B cell (primary cell): Measurements from ENCODE around the gene PCBP2. TPM values are rescaled to one million over a fixed set of nuclear protein-coding genes. Genes with fewer than 3 reads are reported as not detected.

Experiments
- ATAC-seq: fragments of 200-7000 bp; cut with Tn5 transposase; one replicate; pipeline ENCODE4 v1.10.0; 2021; ENCODE audit warnings: low read depth, mild to moderate bottlenecking, moderate number of reproducible peaks, moderate library complexity
- CTCF ChIA-PET: fragments of 350-600 bp; sonication (Branson Sonifier 250); formaldehyde crosslinking; loops from one replicate; lab custom pipeline; 2021; ENCODE audit warnings: antibody characterized with exemption, inconsistent platforms; lab: Charles Lee
- POLR2A ChIA-PET: fragments of 350-600 bp; sonication (Branson Sonifier 250); formaldehyde crosslinking; loops from one replicate; lab custom pipeline; 2021; ENCODE audit warnings: antibody characterized with exemption; lab: Charles Lee
- DNase-seq: peaks from one replicate; pipeline ENCODE4 v3.0.0; 2013
- H2AFZ ChIP-seq: 2 replicates; pipeline ENCODE4 v1.6.1; 2012; ENCODE audit warnings: mild to moderate bottlenecking, low read depth, low read length; ENCODE audit not compliant: insufficient read depth, poor library complexity, severe bottlenecking
- H3K27ac ChIP-seq, 2 donors: 1 replicate in 1 of 2; 2 replicates in 1 of 2; pipeline ENCODE4 v1.5.1; 2012 to 2013; ENCODE audit warnings: low read length in 2 of 2, mild to moderate bottlenecking in 2 of 2, moderate library complexity in 1 of 2
- H3K27me3 ChIP-seq, 4 experiments: fragments of 200-600 bp in 1 of 4; sonication (generic) in 1 of 4; replicated peaks in 1 of 4; 1 replicate in 2 of 4; 2 replicates in 2 of 4; pipeline versions ENCODE4 v1.6.1 to v1.7.0; 2013 to 2016; ENCODE audit warnings: low read length in 3 of 4, mild to moderate bottlenecking in 2 of 4, mixed read lengths in 1 of 4, moderate library complexity in 1 of 4; ENCODE audit not compliant: insufficient read depth in 4 of 4, control insufficient read depth in 3 of 4; ENCODE audit errors: control extremely low read depth in 1 of 4
- H3K36me3 ChIP-seq, 2 experiments: replicated peaks in 1 of 2; 1 replicate in 1 of 2; 2 replicates in 1 of 2; pipeline versions ENCODE4 v1.6.1 to v1.7.1; 2013; ENCODE audit warnings: low read length in 1 of 2; ENCODE audit not compliant: insufficient read depth in 2 of 2, control insufficient read depth in 1 of 2; ENCODE audit errors: control extremely low read depth in 1 of 2, extremely low read depth in 1 of 2
- H3K4me1 ChIP-seq, 2 donors: fragments of 200-600 bp in 1 of 2; sonication (generic) in 1 of 2; 1 replicate in 1 of 2; 2 replicates in 1 of 2; pipeline versions ENCODE4 v1.5.1 to v1.6.1; 2013 to 2017; ENCODE audit warnings: low read length in 2 of 2; ENCODE audit not compliant: control insufficient read depth in 2 of 2, insufficient read depth in 2 of 2
- H3K4me2 ChIP-seq: replicated peaks from 2 replicates; pipeline ENCODE3; 2012; ENCODE audit warnings: mild to moderate bottlenecking, low read depth, low read length; ENCODE audit not compliant: poor library complexity, severe bottlenecking
- H3K4me3 ChIP-seq, 5 experiments: fragments of 200-600 bp in 1 of 5; sonication (generic) in 1 of 5; 1 replicate in 3 of 5; 2 replicates in 2 of 5; pipeline versions ENCODE4 v1.5.1 to v1.7.0; 2011 to 2016; ENCODE audit warnings: low read length in 4 of 5, mild to moderate bottlenecking in 4 of 5, low read depth in 2 of 5, control low read depth in 1 of 5, moderate library complexity in 1 of 5; ENCODE audit not compliant: insufficient read depth in 1 of 5; ENCODE audit errors: control extremely low read depth in 1 of 5, extremely low read depth in 1 of 5
- H3K79me2 ChIP-seq: fragments of 200-600 bp; sonication (generic); one replicate; pipeline ENCODE4 v1.6.0; 2016; ENCODE audit warnings: low read length; ENCODE audit not compliant: control insufficient read depth, insufficient read depth
- H3K9ac ChIP-seq: fragments of 200-600 bp; sonication (generic); 2 replicates; pipeline ENCODE4 v1.6.1; 2017; ENCODE audit warnings: mild to moderate bottlenecking, low read length, moderate library complexity
- H3K9me3 ChIP-seq, 3 donors: one replicate each; pipeline versions ENCODE4 v1.6.1 to v1.7.1; 2013; ENCODE audit warnings: low read length in 2 of 3; ENCODE audit not compliant: control insufficient read depth in 2 of 3, insufficient read depth in 1 of 3; ENCODE audit errors: control extremely low read depth in 1 of 3
- H4K20me1 ChIP-seq: 2 replicates; pipeline ENCODE4 v1.6.0; 2012; ENCODE audit warnings: mild to moderate bottlenecking, low read length; ENCODE audit not compliant: insufficient read depth, control insufficient read depth, poor library complexity, severe bottlenecking
- H3K27ac Mint-ChIP-seq: one replicate; pipeline ENCODE4 v1.8.0; 2021; ENCODE audit warnings: mixed read lengths
- H3K27me3 Mint-ChIP-seq: one replicate; pipeline ENCODE4 v1.8.0; 2021; ENCODE audit warnings: mixed read lengths
- H3K4me1 Mint-ChIP-seq: one replicate; pipeline ENCODE4 v1.8.0; 2021; ENCODE audit warnings: mixed read lengths
- H3K4me3 Mint-ChIP-seq: one replicate; pipeline ENCODE4 v1.8.0; 2021; ENCODE audit warnings: mixed read lengths
- H3K9me3 Mint-ChIP-seq: one replicate; pipeline ENCODE4 v1.8.0; 2022; ENCODE audit warnings: mixed read lengths; ENCODE audit not compliant: insufficient read depth
- EZH2 ChIP-seq: IDR thresholded peaks from 2 replicates; pipeline ENCODE4 v1.6.1; 2012; ENCODE audit warnings: borderline replicate concordance, low read depth, mild to moderate bottlenecking, moderate library complexity, low read length; ENCODE audit not compliant: insufficient read depth, poor library complexity, severe bottlenecking
- WGBS: methylation state at CpG from one replicate; pipeline ENCODE4 v1.1.5; 2013; ENCODE audit warnings: missing lambda C conversion rate; ENCODE audit not compliant: insufficient coverage; 5-methylcytosine and 5-hydroxymethylcytosine counted together
- intact Hi-C: fragments of 100-400 bp; cut with micrococcal nuclease; formaldehyde crosslinking; loops from one replicate; pipeline ENCODE4 v1.10.0; 2022
- polyA plus RNA-seq: library from polyadenylated mRNA; depleted of rRNA; stranded (reverse); fragments of >200 nt; gene quantifications from 2 replicates; pipeline ENCODE4 v1.2.3, GENCODE V29; 2012
- total RNA-seq, 2 donors: library from RNA; stranded (reverse); fragments of 120-200 nt in 1 of 2; gene quantifications; 1 replicate in 1 of 2; 2 replicates in 1 of 2; pipeline versions ENCODE4 v1.2.3 to v1.2.4, GENCODE V29; 2013 to 2022
- TF ChIP-seq, protein P1 (sequence below): fragments of 200-600 bp; IDR thresholded peaks from one replicate; pipeline ENCODE4 v1.8.0; 2022; ENCODE audit warnings: antibody characterized with exemption, mild to moderate bottlenecking

The PCBP2 gene
- total and polyA plus RNA-seq, 2 donors (not counting 1 experiment from before 2014, with no cell fraction given) = 492 to 944 TPM

DNA sequence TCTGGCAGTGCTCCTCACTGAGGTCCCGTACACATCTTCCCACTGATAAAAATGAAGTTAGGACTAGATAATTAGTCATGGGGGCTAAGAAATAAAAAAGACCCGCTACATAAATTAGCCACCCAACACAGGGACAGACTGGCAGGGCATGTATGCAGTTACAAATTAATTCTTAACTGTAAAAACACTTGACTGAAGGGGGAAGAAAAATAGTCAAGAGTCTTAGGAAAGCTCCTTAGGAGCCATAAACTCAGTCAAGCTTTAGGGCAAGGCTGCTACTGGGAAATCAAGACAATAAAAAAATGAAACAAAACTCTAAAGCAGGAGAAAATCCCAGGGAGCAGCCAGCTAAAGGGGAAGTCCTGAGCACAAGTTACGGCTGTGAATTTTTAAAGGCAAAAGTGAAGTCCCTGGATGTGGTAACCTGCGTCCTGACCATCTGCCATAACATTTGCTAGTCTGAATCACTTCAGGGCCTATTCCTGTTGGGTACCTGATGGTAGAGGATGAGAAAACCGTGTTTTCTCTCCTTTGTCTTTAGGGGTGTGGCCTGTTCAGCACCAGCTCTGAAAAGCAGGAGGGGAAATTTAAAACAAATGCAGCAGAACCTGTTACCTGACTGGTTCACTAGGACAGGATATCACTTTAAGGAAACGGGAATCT is 62.9 kb downstream of the PCBP2 start:
- no peaks in the 10 kb centered on the region for H3K4me1 Mint-ChIP-seq
- no peak overlapping the region for H3K4me3 ChIP-seq
- no peak overlapping the region for H3K4me3 Mint-ChIP-seq
- H3K4me2 ChIP-seq = no peak overlapping the region
- intact Hi-C loops = no loop called here
- no peaks in the 10 kb centered on the region for H3K4me1 ChIP-seq
- POLR2A ChIA-PET = no interaction called here
- CTCF ChIA-PET = no interaction called here
- TF ChIP-seq EZH2 = no peak
- TF ChIP-seq, protein P1, sequence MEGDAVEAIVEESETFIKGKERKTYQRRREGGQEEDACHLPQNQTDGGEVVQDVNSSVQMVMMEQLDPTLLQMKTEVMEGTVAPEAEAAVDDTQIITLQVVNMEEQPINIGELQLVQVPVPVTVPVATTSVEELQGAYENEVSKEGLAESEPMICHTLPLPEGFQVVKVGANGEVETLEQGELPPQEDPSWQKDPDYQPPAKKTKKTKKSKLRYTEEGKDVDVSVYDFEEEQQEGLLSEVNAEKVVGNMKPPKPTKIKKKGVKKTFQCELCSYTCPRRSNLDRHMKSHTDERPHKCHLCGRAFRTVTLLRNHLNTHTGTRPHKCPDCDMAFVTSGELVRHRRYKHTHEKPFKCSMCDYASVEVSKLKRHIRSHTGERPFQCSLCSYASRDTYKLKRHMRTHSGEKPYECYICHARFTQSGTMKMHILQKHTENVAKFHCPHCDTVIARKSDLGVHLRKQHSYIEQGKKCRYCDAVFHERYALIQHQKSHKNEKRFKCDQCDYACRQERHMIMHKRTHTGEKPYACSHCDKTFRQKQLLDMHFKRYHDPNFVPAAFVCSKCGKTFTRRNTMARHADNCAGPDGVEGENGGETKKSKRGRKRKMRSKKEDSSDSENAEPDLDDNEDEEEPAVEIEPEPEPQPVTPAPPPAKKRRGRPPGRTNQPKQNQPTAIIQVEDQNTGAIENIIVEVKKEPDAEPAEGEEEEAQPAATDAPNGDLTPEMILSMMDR = no peak
- H3K9ac ChIP-seq = no peak overlapping the region
- 93% methylated on average over 3 of the region's 6 CpGs for WGBS
- no peaks in the 10 kb centered on the region for H3K9me3 Mint-ChIP-seq
- peaks cover 0 to 75% of the 10 kb centered on the region in 2 experiments for H3K36me3 ChIP-seq
- no peak overlapping the region for H3K27ac ChIP-seq
- H4K20me1 ChIP-seq = no peaks in the 10 kb centered on the region
- DNase-seq (no peak), ATAC-seq (no peak)
- H3K27ac Mint-ChIP-seq = no peak overlapping the region
- H3K79me2 ChIP-seq = no peaks in the 10 kb centered on the region
- H3K27me3 ChIP-seq = no peaks in the 10 kb centered on the region
- no peaks in the 10 kb centered on the region for H3K27me3 Mint-ChIP-seq
- H3K9me3 ChIP-seq = no peaks in the 10 kb centered on the region
- no peak overlapping the region for H2AFZ ChIP-seq

DNA sequence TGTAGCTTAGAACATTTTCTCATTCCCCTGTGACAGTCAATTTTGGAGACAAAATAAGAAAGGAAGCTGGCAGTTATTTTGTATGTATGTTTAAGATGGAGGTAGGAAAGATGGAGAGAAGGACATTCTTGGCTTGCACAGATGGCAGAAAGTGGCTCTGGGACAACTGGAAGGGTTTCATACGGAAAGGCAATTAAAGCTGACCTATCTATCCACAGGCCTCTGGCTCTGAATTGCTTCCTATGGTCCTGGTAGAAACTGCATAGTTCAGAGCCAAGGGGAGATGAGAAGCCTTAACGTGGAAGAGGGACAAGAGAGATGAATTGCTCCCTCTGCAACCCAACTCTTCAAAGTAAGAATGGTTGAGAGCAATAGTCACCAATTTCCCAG is 63.4 kb downstream of the PCBP2 start:
- Mint-ChIP-seq H3K27me3 (no peaks in the 10 kb centered on the region), H3K27ac (no peak overlapping the region), H3K9me3 (no peaks in the 10 kb centered on the region), H3K4me1 (no peaks in the 10 kb centered on the region), H3K4me3 (no peak overlapping the region)
- ChIA-PET POLR2A (no interaction called here), CTCF (no interaction called here)
- no peak overlapping the region for H3K27ac ChIP-seq
- WGBS = no CpG with 5 or more reads among the region's 2 CpGs
- H3K79me2 ChIP-seq = no peaks in the 10 kb centered on the region
- DNase-seq (no peak), ATAC-seq (no peak)
- no peaks in the 10 kb centered on the region for H3K9me3 ChIP-seq
- H3K4me2 ChIP-seq = no peak overlapping the region
- H3K4me1 ChIP-seq = no peaks in the 10 kb centered on the region
- H3K36me3 ChIP-seq = peaks cover 0 to 80% of the 10 kb centered on the region in 2 experiments
- TF ChIP-seq, protein P1 = no peak
- TF ChIP-seq EZH2 = no peak
- intact Hi-C loops = no loop called here
- no peak overlapping the region for H3K9ac ChIP-seq
- H2AFZ ChIP-seq = no peak overlapping the region
- no peak overlapping the region for H3K4me3 ChIP-seq
- H3K27me3 ChIP-seq = no peaks in the 10 kb centered on the region
- no peaks in the 10 kb centered on the region for H4K20me1 ChIP-seq
